Measurements from ENCODE around the gene ARHGEF28. TPM values are rescaled to one million over a fixed set of nuclear protein-coding genes. Genes with fewer than 3 reads are reported as not detected.

The ARHGEF28 gene
- total RNA-seq, 1 donor from 2014 or later, result 2.1 TPM

DNA sequence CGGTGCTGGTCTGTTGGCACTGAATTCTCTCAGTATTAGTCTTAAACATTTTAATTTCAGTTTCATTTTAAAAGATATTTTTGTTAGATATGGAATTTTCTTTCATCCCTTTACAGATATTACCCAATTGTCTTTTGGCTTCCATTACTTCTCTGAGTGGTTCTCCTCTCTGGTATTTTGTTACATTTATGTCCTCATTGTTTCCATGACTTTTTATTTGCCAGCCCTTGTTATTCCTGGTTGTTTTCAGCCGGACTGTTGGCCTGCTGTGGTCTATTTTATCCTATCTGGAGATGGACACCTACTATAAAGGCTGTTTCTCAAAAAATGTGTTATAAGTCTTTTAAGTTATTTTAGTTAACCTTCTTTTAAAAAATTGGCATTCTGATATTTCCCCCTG is 117.2 kb downstream of the ARHGEF28 start:
- TF ChIP-seq, protein P1, sequence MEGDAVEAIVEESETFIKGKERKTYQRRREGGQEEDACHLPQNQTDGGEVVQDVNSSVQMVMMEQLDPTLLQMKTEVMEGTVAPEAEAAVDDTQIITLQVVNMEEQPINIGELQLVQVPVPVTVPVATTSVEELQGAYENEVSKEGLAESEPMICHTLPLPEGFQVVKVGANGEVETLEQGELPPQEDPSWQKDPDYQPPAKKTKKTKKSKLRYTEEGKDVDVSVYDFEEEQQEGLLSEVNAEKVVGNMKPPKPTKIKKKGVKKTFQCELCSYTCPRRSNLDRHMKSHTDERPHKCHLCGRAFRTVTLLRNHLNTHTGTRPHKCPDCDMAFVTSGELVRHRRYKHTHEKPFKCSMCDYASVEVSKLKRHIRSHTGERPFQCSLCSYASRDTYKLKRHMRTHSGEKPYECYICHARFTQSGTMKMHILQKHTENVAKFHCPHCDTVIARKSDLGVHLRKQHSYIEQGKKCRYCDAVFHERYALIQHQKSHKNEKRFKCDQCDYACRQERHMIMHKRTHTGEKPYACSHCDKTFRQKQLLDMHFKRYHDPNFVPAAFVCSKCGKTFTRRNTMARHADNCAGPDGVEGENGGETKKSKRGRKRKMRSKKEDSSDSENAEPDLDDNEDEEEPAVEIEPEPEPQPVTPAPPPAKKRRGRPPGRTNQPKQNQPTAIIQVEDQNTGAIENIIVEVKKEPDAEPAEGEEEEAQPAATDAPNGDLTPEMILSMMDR (IDR thresholded peaks at IDR 0.05; ENCODE audit: borderline replicate concordance), result no peak
- intact Hi-C loops (cut with micrococcal nuclease), result no loop called here

DNA sequence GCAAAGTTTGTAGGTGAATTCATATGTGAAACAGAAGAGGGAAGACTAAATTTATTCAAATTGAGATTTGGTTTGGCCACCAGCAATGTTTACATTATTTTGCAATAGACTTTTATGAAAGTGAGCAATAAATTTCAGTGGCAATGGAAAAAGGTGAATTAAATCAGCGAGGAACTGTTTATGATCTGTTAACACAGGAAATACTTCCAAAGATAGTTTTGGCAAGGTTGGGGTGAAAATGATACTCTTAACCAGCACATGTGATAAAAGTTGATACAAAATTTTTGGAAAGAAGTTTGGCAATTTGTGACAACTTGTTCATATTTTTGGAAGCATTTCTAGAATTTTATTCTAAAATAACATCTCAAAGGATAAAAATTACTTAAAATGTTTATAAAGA is 119.8 kb downstream of the ARHGEF28 start:
- Histone ChIP-seq H3K36me3 (no peaks in the 10 kb centered on the region), H3K9me3 (replicated peaks) (peaks cover 9% of the 10 kb centered on the region), H3K4me1 (peaks cover 21% of the 10 kb centered on the region), H3K4me3 (no peak overlapping the region), H3K27me3 (ENCODE audit: low read depth) (no peaks in the 10 kb centered on the region), H3K27ac (replicated peaks) (no peak overlapping the region)
- intact Hi-C loops (cut with micrococcal nuclease), result no loop called here
- DNase-seq, result no peak
- TF ChIP-seq, protein P1 (IDR thresholded peaks at IDR 0.05; ENCODE audit: borderline replicate concordance), result no peak

More for the DNA sequence above, 117.2 kb downstream of the ARHGEF28 start:
- DNase-seq, result no peak
- Histone ChIP-seq H3K4me3 (no peak overlapping the region), H3K9me3 (replicated peaks) (peaks cover 9% of the 10 kb centered on the region), H3K27me3 (ENCODE audit: low read depth) (no peaks in the 10 kb centered on the region), H3K27ac (replicated peaks) (no peak overlapping the region), H3K4me1 (peaks cover under 1% of the 10 kb centered on the region), H3K36me3 (no peaks in the 10 kb centered on the region)

DNA sequence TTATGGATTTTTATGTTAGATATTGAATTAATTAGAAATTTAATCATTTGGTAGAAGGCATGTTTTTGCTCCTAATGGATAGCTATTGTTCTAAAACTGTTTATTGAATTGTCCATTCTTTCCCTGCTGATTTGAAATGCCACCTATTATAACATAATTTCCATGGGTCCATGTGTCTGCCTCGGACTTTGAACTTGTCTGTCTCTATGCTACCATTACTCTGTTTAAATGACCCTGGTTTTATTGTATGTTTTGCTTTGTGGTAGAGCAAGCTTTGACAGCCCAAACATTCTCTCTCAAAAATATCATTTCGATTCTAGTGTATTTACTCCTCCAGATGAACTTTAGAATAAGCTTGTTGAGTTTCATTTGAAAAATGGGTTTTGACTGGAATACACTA is 120.6 kb downstream of the ARHGEF28 start:
- Histone ChIP-seq H3K27me3 (ENCODE audit: low read depth) (no peaks in the 10 kb centered on the region), H3K36me3 (no peaks in the 10 kb centered on the region), H3K4me1 (peaks cover 21% of the 10 kb centered on the region), H3K4me3 (no peak overlapping the region), H3K27ac (replicated peaks) (no peak overlapping the region), H3K9me3 (replicated peaks) (peaks cover 9% of the 10 kb centered on the region)
- TF ChIP-seq, protein P1 (IDR thresholded peaks at IDR 0.05; ENCODE audit: borderline replicate concordance), result no peak
- no peak for DNase-seq
- intact Hi-C loops (cut with micrococcal nuclease), result no loop called here

DNA sequence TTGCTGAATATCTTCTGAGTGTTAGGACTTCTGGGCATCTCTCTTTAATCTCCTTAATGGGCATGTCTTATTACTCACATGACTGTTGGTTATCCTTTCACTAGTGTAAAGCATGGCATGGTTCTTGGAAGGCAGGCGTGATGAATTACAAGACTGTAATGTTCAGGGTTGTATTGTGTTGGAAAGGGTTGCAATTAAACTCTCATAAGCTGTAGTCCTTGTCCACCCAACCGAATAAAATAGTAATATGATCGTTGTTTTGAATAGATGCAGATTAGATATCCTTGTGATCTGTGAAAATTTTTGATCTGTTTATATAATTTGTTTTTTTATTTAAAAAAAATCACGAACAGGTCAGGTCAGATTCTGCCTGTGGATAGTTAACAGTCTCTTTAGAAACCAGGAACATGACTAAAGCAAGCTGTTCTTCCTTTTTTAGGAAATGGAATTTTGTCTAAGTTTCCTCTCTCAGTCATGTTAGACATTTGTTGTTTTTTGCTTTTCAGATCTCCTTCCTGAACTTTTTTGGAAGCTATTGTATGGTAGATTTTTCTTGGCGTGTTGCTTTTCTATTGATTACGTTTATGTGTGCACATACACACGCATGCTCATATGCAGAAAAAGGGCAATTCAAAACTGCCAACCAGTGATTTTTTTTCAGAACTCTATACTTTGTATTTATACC is 121.8 kb downstream of the ARHGEF28 start:
- Histone ChIP-seq H3K9me3 (replicated peaks) (peaks cover 9% of the 10 kb centered on the region), H3K4me3 (no peak overlapping the region), H3K27ac (replicated peaks) (peak overlapping the region; percentile 72), H3K4me1 (peaks cover 21% of the 10 kb centered on the region), H3K27me3 (ENCODE audit: low read depth) (no peaks in the 10 kb centered on the region), H3K36me3 (no peaks in the 10 kb centered on the region)
- intact Hi-C loops (cut with micrococcal nuclease), result no loop called here
- no peak for DNase-seq
- TF ChIP-seq, protein P1 (IDR thresholded peaks at IDR 0.05; ENCODE audit: borderline replicate concordance), result no peak

DNA sequence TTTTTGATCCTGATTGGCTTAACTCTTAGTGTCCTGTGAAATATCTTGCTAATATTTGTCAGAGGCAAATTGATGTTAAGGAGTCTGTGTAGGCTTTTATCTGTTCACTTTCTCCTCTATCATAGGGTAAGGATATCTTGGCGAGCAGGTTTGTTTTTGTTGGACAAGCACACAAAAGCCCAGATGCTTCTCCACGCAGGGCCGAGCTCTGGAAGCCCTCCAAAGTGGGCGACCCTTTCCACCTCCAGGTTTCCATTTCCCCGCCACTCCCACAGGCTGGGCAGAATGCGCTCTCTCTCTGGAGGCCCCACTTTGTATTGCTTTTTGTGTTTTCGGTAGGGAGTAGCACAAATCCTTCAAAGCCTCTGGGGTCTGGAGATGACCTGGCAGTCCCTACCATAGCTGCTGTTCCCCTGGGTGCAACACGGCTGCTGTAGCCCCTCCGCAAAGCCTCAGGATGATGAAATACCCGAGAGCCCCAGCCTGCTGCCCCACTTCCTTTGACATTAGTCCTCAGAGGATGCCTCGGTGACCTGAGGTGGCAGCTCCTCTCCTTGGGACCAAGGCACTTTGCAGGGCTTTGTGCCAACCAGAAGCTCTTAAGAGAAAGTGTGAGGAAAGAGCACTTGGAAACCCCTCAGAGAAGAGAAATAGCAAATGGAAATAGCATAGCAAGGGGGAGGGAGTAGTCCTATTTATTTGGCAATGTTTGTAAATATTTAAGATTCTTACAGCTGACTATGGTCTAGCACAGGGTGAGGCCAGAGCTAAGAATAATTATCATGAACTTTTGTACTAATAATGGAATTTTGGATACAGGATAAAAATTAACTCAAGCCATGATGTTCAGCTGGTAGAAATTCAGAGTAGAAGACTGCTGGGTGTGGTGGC is 122.8 kb downstream of the ARHGEF28 start:
- TF ChIP-seq, protein P1 (IDR thresholded peaks at IDR 0.05; ENCODE audit: borderline replicate concordance), result no peak
- Histone ChIP-seq H3K36me3 (no peaks in the 10 kb centered on the region), H3K27me3 (ENCODE audit: low read depth) (no peaks in the 10 kb centered on the region), H3K4me3 (peak overlapping the region; percentile 25), H3K4me1 (peaks cover 21% of the 10 kb centered on the region), H3K27ac (replicated peaks) (peak overlapping the region; percentile 72), H3K9me3 (replicated peaks) (peaks cover 9% of the 10 kb centered on the region)
- peak; percentile 51 for DNase-seq
- intact Hi-C loops (cut with micrococcal nuclease), result no loop called here
